ENCODE measurements around the gene SNX2.

The SNX2 gene

GRCh38 chr5:122772446-122772845 is 2.4 kb upstream of the SNX2 start:
- Histone ChIP-seq H3K27ac (no peak overlapping the region), H3K36me3 (ENCODE audit: insufficient read depth) (no peaks in the 10 kb centered on the region), H3K9ac (no peak overlapping the region), H3K27me3 (ENCODE audit: insufficient read depth, low read depth) (no peaks in the 10 kb centered on the region), H3K4me3 (IDR thresholded peaks at IDR 0.05; ENCODE audit: insufficient read depth, low read depth, low read length) (no peak overlapping the region), H3K79me2 (ENCODE audit: insufficient read depth, low read depth) (peaks cover 23% of the 10 kb centered on the region), H3K4me1 (ENCODE audit: low read depth, poor library complexity, severe bottlenecking) (peaks cover 19% of the 10 kb centered on the region), H2AFZ (ENCODE audit: low read depth) (no peak overlapping the region), H3K4me2 (no peak overlapping the region), H4K20me1 (ENCODE audit: insufficient read depth) (no peaks in the 10 kb centered on the region)
- no peak for TF ChIP-seq CTCF (conservative IDR thresholded peaks at IDR 0.05; ENCODE audit: low read depth, low read length)

GRCh38 chr5:122773619-122774018 is 1.3 kb upstream of the SNX2 start:
- no peak overlapping the region for H3K27ac ChIP-seq
- H3K79me2 ChIP-seq (ENCODE audit: insufficient read depth, low read depth): peaks cover 33% of the 10 kb centered on the region
- TF ChIP-seq CTCF (conservative IDR thresholded peaks at IDR 0.05; ENCODE audit: low read depth, low read length): no peak
- H3K4me3 ChIP-seq (IDR thresholded peaks at IDR 0.05; ENCODE audit: insufficient read depth, low read depth, low read length): no peak overlapping the region
- H3K4me1 ChIP-seq (ENCODE audit: low read depth, poor library complexity, severe bottlenecking): peaks cover 27% of the 10 kb centered on the region
- H2AFZ ChIP-seq (ENCODE audit: low read depth): no peak overlapping the region
- no peak overlapping the region for H3K9ac ChIP-seq
- no peaks in the 10 kb centered on the region for H3K27me3 ChIP-seq (ENCODE audit: insufficient read depth, low read depth)
- no peaks in the 10 kb centered on the region for H4K20me1 ChIP-seq (ENCODE audit: insufficient read depth)
- no peak overlapping the region for H3K4me2 ChIP-seq
- no peaks in the 10 kb centered on the region for H3K36me3 ChIP-seq (ENCODE audit: insufficient read depth)

GRCh38 chr5:122774519-122774860 is 390 bp upstream of the SNX2 start:
- TF ChIP-seq CTCF (conservative IDR thresholded peaks at IDR 0.05; ENCODE audit: low read depth, low read length): no peak
- Histone ChIP-seq H3K4me1 (ENCODE audit: low read depth, poor library complexity, severe bottlenecking) (peaks cover 27% of the 10 kb centered on the region), H4K20me1 (ENCODE audit: insufficient read depth) (no peaks in the 10 kb centered on the region), H3K27ac (no peak overlapping the region), H3K9ac (no peak overlapping the region), H3K27me3 (ENCODE audit: insufficient read depth, low read depth) (no peaks in the 10 kb centered on the region), H2AFZ (ENCODE audit: low read depth) (peak overlapping the region; percentile 81), H3K79me2 (ENCODE audit: insufficient read depth, low read depth) (peaks cover 42% of the 10 kb centered on the region), H3K4me3 (IDR thresholded peaks at IDR 0.05; ENCODE audit: insufficient read depth, low read depth, low read length) (no peak overlapping the region), H3K4me2 (peak overlapping the region; percentile 64), H3K36me3 (ENCODE audit: insufficient read depth) (no peaks in the 10 kb centered on the region)

GRCh38 chr5:122775550-122776542 is 966 bp downstream of the SNX2 start:
- H4K20me1 ChIP-seq (ENCODE audit: insufficient read depth): no peaks in the 10 kb centered on the region
- peaks cover 54% of the 10 kb centered on the region for H3K79me2 ChIP-seq (ENCODE audit: insufficient read depth, low read depth)
- H3K27me3 ChIP-seq (ENCODE audit: insufficient read depth, low read depth): no peaks in the 10 kb centered on the region
- peaks cover 27% of the 10 kb centered on the region for H3K4me1 ChIP-seq (ENCODE audit: low read depth, poor library complexity, severe bottlenecking)
- H3K4me3 ChIP-seq (IDR thresholded peaks at IDR 0.05; ENCODE audit: insufficient read depth, low read depth, low read length): no peak overlapping the region
- no peak for TF ChIP-seq CTCF (conservative IDR thresholded peaks at IDR 0.05; ENCODE audit: low read depth, low read length)
- H3K27ac ChIP-seq: peak overlapping the region; percentile 63
- H3K4me2 ChIP-seq: peak overlapping the region; percentile 86
- H3K9ac ChIP-seq: peak overlapping the region; percentile 63
- H2AFZ ChIP-seq (ENCODE audit: low read depth): peak overlapping the region; percentile 81
- H3K36me3 ChIP-seq (ENCODE audit: insufficient read depth): no peaks in the 10 kb centered on the region
